Esophagus squamous epithelium (tissue), 4 donors: ENCODE results near the gene PCNX4.

Experiments
- CTCF ChIP-seq, 6 experiments: fragments of 450-650 bp in 4 of 6; fragments of 200-600 bp in 2 of 6; sonication (generic) in 2 of 6; IDR thresholded peaks; one replicate each; pipeline ENCODE4 v1.5.1; 2016 to 2019; ENCODE audit warnings: antibody characterized with exemption in 6 of 6, mild to moderate bottlenecking in 4 of 6, moderate library complexity in 4 of 6
- POLR2A ChIP-seq, 4 donors: fragments of 450-650 bp; IDR thresholded peaks; one replicate each; pipeline ENCODE4 v1.6.1; 2017; ENCODE audit warnings: antibody characterized with exemption in 4 of 4, mild to moderate bottlenecking in 4 of 4, moderate library complexity in 3 of 4

- TF ChIP-seq CTCF (IDR thresholded peaks at IDR 0.05) (no peak), POLR2A (IDR thresholded peaks at IDR 0.05) (no peak)
Measured at GRCh38 chr14:60111732-60112131, 20.0 kb downstream of the PCNX4 start.
